DMS 273 (cell line): ENCODE results near the gene CTAG1A.
"Not testable (repeated sequence)": the region's sequence is repeated elsewhere in the genome, so short reads cannot be mapped to it uniquely, and the experiment has no call there.

Experiments
- DNase-seq: peaks from one replicate; lab custom pipeline; 2025; ENCODE audit not compliant: unreplicated experiment; lab: John Stamatoyannopoulos, UW

Gene CTAG1A

GRCh38 chrX:154570361-154570760 is 14.6 kb upstream of the CTAG1A start:
- not testable (repeated sequence) for DNase-seq

GRCh38 chrX:154573061-154573460 is 11.9 kb upstream of the CTAG1A start:
- DNase-seq, result not testable (repeated sequence)

- DNase-seq, result not testable (repeated sequence)
Measured at GRCh38 chrX:154575076-154575475, 9.9 kb upstream of the CTAG1A start.

GRCh38 chrX:154582994-154583393 is 1.9 kb upstream of the CTAG1A start:
- not testable (repeated sequence) for DNase-seq

GRCh38 chrX:154590415-154590814 is 5.5 kb downstream of the CTAG1A start:
- DNase-seq, result not testable (repeated sequence)

GRCh38 chrX:154592505-154592904 is 7.6 kb downstream of the CTAG1A start:
- no peak for DNase-seq

GRCh38 chrX:154593201-154593600 is 8.3 kb downstream of the CTAG1A start:
- DNase-seq, result no peak

- DNase-seq, result no peak
Measured at GRCh38 chrX:154594491-154594890, 9.6 kb downstream of the CTAG1A start.

GRCh38 chrX:154595559-154596249 is 10.8 kb downstream of the CTAG1A start:
- no peak for DNase-seq

- peak; percentile 37 for DNase-seq
Measured at GRCh38 chrX:154596290-154596929, 11.5 kb downstream of the CTAG1A start.

- no peak for DNase-seq
Measured at GRCh38 chrX:154597221-154597620, 12.3 kb downstream of the CTAG1A start.

GRCh38 chrX:154598656-154599055 is 13.7 kb downstream of the CTAG1A start:
- no peak for DNase-seq

GRCh38 chrX:154599531-154599930 is 14.6 kb downstream of the CTAG1A start:
- DNase-seq, result no peak

- no peak for DNase-seq
Measured at GRCh38 chrX:154600759-154601374, 15.9 kb downstream of the CTAG1A start.

- no peak for DNase-seq
Measured at GRCh38 chrX:154602226-154602625, 17.3 kb downstream of the CTAG1A start.

- no peak for DNase-seq
Measured at GRCh38 chrX:154602766-154603437, 18.0 kb downstream of the CTAG1A start.

GRCh38 chrX:154603438-154604430 is 18.8 kb downstream of the CTAG1A start:
- peak; percentile 29 for DNase-seq

GRCh38 chrX:154605566-154605965 is 20.6 kb downstream of the CTAG1A start:
- DNase-seq, result no peak

- no peak for DNase-seq
Measured at GRCh38 chrX:154607370-154607769, 22.4 kb downstream of the CTAG1A start.

GRCh38 chrX:154607976-154608375 is 23.0 kb downstream of the CTAG1A start:
- not testable (repeated sequence) for DNase-seq
